GM18868 (cell line): ENCODE data around the gene SPATA1.
"Not testable (repeated sequence)": the region's sequence is repeated elsewhere in the genome, so short reads cannot be mapped to it uniquely, and the experiment has no call there.

Experiments used
- ATAC-seq: cut with Tn5 transposase; IDR thresholded peaks from one replicate; pipeline ENCODE4 v1.9.1; 2021; ENCODE audit warnings: mild to moderate bottlenecking, moderate library complexity; ENCODE audit not compliant: unreplicated experiment

Gene SPATA1

DNA sequence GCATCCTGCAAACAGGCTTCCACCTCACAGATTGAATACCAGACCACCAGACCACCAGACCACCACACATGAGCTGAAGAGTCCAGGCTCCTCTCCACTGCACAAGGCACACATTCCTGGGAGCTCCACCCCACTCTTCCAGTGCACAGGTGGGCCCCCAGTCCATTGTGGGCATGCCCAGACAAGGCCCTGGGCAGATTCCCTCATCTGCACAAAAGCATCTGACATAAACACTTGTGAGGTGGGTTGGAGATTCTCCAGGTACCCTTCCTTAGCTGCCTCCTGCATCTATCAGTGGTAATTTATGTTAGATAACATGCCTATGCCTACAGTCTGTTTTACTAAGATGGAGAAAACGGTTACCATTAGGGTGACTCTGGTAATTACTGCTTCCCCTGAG lies 79.6 kb downstream of the SPATA1 start:
- ATAC-seq = no peak

DNA sequence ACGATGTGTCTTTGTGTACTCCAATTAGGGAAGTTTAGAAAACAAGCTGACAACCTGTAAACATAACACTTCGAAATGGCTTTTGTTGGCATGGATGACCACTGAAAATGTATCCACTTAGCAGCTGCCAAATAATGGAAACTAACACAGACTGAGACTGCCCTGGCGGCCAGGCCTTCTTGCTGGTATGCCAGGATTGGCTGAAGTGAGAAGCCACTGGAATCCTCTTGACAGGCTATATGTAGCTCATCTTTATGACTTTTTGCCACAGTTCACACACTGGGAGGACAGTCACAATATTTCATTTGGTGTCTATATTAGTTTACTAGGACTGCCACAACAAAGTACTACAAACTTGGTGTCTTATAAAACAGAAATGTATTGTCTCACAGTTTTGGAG lies 80.9 kb downstream of the SPATA1 start:
- no peak for ATAC-seq

DNA sequence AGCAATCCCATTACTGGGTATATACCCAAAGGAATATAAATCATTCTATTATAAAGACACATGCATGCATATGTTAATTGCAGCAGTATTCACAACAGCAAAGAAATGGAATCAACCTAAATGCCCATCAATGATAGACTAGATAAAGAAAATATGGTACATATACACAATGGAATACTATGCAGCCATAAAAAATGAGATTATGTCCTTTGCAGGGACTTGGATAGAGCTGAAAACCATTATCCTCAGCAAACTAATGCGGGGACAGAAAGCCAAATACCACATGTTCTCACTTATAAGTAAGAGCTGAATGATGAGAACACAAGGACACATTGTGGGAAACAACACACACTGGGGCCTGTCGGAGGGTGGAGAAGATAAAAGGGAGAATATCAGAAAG lies 88.8 kb downstream of the SPATA1 start:
- not testable (repeated sequence) for ATAC-seq

DNA sequence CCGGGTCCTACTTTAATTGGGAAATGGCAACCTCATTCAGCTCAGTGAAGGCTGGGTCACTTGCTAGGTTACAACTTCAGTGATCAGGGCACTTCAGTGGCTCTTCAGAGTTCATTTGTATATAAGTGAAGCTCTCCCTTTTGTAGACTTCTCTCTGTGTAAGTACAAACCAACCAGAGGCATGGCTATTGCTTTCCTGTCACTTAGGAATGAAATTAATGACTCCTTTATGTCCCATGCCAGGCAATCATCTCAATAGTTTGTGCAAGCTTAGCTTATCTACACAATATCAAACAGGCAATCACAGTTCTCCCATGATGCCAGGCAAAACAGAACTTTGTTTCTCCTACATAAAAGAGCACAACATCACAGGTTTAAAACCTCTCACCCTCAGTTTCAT lies 90.8 kb downstream of the SPATA1 start:
- ATAC-seq = no peak

DNA sequence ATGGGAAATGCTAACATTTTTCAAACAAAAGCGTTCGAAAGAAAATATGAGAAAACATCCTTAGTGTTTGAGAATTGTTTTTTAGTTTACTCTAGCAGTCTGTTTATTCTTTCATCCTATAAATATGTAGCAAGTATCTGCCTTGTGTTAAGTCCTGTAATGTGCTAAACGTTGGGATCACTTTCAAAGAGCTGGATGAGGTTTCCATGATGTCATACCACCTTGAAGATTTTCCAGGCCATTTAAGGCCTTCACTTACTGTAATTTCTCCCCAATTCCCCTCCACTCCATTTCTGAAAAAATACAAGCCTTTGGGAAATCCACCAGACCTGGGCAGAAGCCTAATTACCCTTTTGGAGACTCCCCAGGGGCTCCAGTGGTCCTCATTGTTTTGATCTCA lies 92.2 kb downstream of the SPATA1 start:
- ATAC-seq = no peak

DNA sequence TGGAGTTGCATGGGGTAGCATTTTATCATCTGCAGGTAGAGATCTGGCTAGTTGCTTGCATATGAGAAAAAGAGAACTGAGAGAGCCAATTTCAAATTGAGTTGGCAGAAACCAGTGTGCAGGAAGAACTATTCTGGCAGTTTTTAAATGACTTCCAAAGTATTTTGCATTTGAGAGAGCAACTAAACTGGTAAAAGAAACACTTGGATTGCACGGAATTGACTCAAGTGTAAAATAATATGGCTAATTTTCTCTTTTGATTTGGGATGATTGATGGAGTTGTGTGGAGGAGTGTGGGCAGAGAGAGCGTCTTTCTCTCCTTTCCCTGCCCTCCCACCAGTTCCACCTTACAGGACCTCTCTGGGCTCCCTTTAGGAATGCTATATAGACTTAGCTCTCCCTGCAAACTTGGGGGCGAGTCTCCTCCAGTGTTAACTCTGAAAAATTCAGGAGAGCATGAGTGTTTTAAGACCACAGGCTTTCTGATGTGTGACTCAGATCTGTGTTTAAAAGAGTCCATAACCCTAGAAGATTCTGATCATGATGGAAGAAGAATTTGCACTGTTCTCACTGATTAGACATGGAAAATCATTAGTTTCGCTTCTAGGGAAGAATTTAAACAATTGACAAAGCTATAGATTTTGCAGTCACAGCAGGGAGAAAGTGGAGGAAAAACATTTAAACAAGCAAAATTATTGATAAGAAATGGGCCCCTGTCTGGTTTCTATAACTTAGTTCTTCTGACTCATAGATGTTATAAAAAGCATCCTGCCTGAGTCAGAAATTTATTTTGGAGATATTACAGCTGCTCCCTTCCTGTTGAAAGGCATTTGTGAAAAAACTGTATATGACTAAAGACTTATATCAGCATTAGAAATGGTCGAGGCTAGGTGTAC lies 92.9 kb downstream of the SPATA1 start:
- peak; percentile 83 for ATAC-seq

DNA sequence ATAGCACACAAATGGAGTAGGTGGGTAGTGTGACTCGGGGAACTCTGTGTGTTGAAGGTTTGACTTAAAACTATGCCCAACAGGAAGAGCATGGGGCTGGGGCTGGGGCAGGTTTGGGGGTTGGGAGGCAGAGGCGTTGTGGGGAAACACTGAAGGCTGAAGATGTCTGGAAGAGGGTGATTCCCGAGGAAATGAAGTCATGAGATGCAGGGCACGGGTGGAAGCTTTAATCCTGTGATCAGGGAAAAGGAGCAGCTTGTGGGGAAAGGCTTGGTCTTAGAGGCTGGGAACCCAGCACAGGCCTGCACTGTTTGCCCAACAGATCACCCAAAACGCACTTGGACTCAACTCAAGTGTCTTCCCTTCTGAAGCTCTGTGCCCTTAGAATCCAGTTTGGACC lies 94.6 kb downstream of the SPATA1 start:
- ATAC-seq = no peak

DNA sequence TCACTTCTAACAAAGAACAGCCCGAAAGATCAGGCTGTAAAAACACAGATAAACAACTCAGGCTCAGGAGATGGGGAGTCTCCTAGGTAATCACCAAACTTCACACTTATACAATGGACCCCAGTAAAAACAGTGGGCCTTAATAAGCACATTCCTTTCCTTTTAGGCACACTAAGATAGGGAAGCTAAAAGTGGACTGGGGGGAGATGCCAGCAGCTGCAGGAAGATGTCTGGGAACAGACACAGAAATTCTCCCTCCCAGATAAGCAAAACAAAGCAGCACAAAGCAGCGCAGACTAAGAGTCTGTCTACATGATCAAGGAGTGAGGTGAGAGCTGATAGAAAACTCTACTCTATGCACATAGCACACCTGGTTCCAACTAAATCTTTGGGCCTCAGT lies 97.0 kb downstream of the SPATA1 start:
- ATAC-seq = no peak

DNA sequence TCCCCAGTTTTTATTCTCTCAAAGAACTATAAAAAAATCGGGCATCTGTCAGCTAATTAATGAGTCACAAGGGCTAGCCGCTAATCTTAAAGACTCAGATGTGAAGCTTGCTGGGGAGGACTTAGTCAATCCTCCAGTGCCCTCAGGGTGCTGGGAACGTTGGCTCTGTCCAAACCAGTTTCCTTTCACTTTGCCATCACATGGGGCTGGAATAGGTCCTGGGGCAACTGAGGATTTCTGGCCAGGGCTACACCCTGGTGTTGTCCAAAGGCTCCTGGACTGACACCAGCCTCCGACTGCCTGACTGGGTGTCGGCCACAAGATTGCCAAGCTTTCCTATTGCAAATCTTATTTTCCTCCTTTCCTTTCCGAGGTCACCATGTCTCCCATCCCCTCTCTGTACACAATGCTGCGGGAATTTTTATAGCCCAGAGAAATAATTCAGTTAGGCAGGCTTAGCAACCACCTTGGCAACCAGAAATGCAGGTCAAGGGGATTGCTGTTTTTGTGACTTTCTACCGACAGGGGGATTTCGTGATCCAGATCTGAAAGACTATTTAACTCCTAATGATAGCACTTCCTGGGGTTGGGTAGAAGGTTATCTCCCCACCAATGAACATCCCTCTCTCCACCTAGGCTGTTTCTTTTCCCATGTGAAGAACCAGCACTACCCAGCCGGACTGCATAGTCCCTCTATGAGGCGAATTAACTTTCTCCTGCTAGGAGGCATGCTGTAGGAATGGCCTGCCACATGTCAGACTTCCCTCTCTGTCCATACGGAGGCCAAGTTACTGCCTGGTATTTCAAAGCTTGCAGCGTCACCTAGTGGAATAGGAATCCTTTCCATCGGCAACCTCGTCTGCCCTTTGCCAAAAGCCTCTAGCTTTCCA lies 98.0 kb downstream of the SPATA1 start:
- ATAC-seq = no peak

DNA sequence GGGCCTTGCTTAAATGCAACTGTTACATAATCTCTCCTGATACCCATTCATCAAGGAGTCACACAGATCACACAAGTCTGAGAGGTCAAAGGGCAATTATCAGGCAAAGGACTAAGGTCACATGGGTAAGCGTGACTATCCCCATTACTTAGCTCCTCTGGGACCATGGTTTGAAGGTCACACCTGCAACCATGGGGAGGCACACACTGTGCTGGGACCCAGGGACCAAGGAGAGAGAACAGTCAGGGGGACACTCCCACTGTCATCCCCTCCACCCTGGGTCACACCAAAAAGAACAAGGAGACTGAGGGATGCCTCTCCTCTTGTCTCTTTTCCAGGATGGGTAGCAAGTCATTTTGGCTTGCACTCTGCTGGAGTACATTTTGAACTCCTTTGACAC lies 99.0 kb downstream of the SPATA1 start:
- ATAC-seq = no peak

DNA sequence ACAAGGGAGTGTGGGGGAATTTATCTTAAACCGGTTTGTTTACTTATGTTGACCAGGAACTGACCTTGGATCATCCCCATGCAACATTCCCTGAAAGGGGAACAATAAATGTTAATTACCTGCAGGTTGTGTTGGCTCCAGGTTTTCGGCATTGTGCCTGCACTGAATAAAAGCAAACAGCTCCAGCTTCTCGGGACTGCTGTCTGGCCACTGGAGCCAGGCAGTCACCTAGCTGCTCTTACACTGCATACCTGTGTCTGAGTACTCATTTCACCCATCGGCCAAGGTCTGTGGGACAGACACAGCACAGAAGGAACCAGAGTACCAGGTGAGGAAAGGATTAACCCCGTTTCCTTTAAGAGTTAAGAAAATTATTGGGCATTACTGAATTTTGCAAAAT lies 100.8 kb downstream of the SPATA1 start:
- ATAC-seq = no peak

DNA sequence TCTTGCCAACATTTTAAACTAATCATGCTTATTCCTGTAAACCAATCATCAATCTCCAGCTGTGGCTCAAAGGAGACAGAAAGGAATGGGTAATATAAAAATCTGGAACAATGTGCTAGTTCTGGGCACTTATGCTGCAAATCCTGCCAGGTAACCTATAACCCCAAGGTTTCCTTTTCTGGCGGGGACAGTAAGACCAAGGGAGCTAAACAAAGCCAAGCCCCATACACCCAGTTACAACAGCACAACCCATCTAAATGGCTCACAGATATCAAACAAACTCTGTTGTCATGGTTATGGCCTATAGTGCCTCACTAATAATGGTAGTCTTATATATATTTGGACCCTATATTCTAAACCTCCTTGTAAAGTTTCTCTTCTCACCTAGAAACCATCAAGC lies 104.9 kb downstream of the SPATA1 start:
- no peak for ATAC-seq

DNA sequence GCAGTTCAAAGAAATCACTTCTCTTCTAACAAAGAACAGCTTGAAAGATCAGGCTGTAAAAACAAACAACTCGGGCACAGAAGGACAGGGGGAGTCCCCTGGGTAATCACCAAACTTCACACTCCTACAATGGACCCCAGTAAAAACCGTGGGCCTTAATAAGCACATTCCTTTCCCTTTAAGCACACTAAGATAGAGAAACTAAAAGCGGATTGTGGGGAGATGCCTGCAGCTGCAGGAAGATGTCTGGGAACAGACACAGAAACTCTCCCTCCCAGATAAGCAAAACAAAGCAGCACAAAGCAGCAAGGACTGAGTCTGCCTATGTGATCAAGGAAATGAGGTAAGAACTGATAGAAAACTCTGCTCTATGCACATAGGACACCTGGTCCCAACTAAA lies 105.6 kb downstream of the SPATA1 start:
- ATAC-seq = peak; percentile 92

DNA sequence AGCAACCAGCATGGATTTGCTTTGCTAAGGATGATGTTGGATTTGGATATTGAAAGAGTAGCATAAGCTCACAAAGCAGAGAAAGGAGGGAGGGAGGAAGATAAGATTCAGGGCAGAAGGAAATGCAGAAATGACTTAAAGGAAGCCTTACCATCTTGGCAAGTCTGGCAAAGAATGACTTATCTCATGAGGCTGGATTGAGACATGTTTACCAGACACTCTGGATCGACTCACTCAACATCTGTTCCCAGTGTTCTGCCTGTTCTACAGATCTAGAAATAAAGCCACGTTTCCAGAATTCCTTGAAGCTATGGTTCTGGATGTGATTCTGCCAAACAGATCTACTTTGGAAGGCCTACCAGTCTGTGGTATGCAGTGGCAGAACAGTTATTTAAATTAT lies 106.8 kb downstream of the SPATA1 start:
- no peak for ATAC-seq

DNA sequence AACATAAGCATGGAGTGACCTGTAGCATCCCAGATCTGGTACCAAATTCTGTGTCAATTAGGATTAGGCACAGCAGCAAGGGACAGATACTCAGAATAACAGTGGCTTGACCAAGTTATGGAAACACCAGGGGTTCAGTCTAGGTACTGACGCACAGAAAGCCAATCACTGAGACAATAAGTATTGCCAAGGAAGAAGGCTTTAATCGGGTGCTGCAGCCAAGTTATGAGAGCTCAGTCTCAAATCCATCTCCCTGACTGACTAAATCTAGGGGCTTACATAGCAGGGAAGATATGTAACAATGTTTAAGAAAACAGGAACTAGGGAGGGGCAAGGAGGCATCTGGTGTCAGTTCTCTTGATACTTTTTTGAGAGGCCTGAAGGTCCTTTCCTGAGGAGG lies 107.7 kb downstream of the SPATA1 start:
- no peak for ATAC-seq

DNA sequence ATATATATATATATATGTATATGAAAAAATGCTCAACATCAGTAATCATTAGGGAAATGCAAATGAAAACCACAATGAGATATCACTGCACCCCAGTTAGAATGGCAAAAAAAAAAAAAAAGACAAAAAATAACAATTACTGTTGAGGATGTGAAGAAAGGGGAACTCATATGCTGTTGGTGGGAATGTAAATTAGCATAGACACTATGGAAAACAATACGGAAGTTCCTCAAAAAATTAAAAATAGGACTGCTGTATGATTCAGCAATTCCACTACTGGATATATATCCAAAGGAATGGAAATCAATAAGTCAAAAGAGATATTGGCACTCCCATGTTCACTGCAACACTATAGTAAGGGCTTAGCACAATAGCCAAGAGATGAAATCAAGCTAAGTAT lies 109.6 kb downstream of the SPATA1 start:
- ATAC-seq = no peak
